Activated naive CD8-positive, alpha-beta T cell (primary cell): ENCODE data around the gene MOG.

Source experiments
- H3K27ac Mint-ChIP-seq: one replicate; pipeline ENCODE4 v1.8.0; 2021; ENCODE audit warnings: mixed read lengths
- H3K27me3 Mint-ChIP-seq: one replicate; pipeline ENCODE4 v1.8.0; 2021; ENCODE audit warnings: mixed read lengths
- H3K36me3 Mint-ChIP-seq: one replicate; pipeline ENCODE4 v1.8.0; 2021; ENCODE audit warnings: mixed read lengths
- H3K4me1 Mint-ChIP-seq: one replicate; pipeline ENCODE4 v1.8.0; 2021; ENCODE audit warnings: low read depth, mixed read lengths
- H3K4me3 Mint-ChIP-seq: one replicate; pipeline ENCODE4 v1.8.0; 2021; ENCODE audit warnings: mild to moderate bottlenecking, mixed read lengths
- H3K9me3 Mint-ChIP-seq: one replicate; pipeline ENCODE4 v1.8.0; 2021; ENCODE audit warnings: low read depth, mixed read lengths

The MOG gene

GRCh38 chr6:29680416-29680815 is 23.5 kb downstream of the MOG start:
- Mint-ChIP-seq H3K36me3 (no peaks in the 10 kb centered on the region), H3K27ac (no peak overlapping the region), H3K27me3 (no peaks in the 10 kb centered on the region), H3K9me3 (no peaks in the 10 kb centered on the region), H3K4me3 (no peak overlapping the region), H3K4me1 (peaks cover 2% of the 10 kb centered on the region)

GRCh38 chr6:29680904-29681303 is 24.0 kb downstream of the MOG start, which contains the start of gene ZFP57:
ZFP57 (minus strand) TSS chr6:29681152; CDS start chr6:29677003, 4,149 bp downstream.
- no peak within 1 kb of the TSS for H3K4me3 Mint-ChIP-seq
- no peaks in the 10 kb centered on the region for H3K27me3 Mint-ChIP-seq
- no peak within 1 kb of the TSS for H3K27ac Mint-ChIP-seq
- peaks cover 2% of the 10 kb centered on the region for H3K4me1 Mint-ChIP-seq
- H3K36me3 Mint-ChIP-seq: no peaks in the 10 kb centered on the region
- H3K9me3 Mint-ChIP-seq: no peaks in the 10 kb centered on the region

- Mint-ChIP-seq H3K36me3 (no peaks in the 10 kb centered on the region), H3K27ac (no peak overlapping the region), H3K9me3 (no peaks in the 10 kb centered on the region), H3K27me3 (no peaks in the 10 kb centered on the region), H3K4me3 (no peak overlapping the region), H3K4me1 (peaks cover 2% of the 10 kb centered on the region)
Observed at GRCh38 chr6:29681811-29682210, 24.9 kb downstream of the MOG start.

- H3K9me3 Mint-ChIP-seq: no peaks in the 10 kb centered on the region
- H3K27ac Mint-ChIP-seq: no peak overlapping the region
- no peak overlapping the region for H3K4me3 Mint-ChIP-seq
- no peaks in the 10 kb centered on the region for H3K4me1 Mint-ChIP-seq
- no peaks in the 10 kb centered on the region for H3K27me3 Mint-ChIP-seq
- H3K36me3 Mint-ChIP-seq: no peaks in the 10 kb centered on the region
Observed at GRCh38 chr6:29685718-29686326, 28.9 kb downstream of the MOG start.

- H3K9me3 Mint-ChIP-seq: peaks cover 8% of the 10 kb centered on the region
Observed at GRCh38 chr6:29694637-29695036, 37.7 kb downstream of the MOG start.

GRCh38 chr6:29696147-29697125 is 39.5 kb downstream of the MOG start:
- Mint-ChIP-seq H3K27me3 (peaks cover 6% of the 10 kb centered on the region), H3K9me3 (peaks cover 8% of the 10 kb centered on the region), H3K4me3 (no peak overlapping the region), H3K36me3 (peaks cover 7% of the 10 kb centered on the region), H3K4me1 (no peaks in the 10 kb centered on the region), H3K27ac (no peak overlapping the region)

More at GRCh38 chr6:29694637-29695036, 37.7 kb downstream of the MOG start:
- Mint-ChIP-seq H3K4me1 (no peaks in the 10 kb centered on the region), H3K27me3 (peaks cover 1% of the 10 kb centered on the region), H3K27ac (no peak overlapping the region), H3K4me3 (no peak overlapping the region), H3K36me3 (peaks cover 7% of the 10 kb centered on the region)

- Mint-ChIP-seq H3K27me3 (peaks cover 4% of the 10 kb centered on the region), H3K9me3 (no peaks in the 10 kb centered on the region), H3K36me3 (no peaks in the 10 kb centered on the region), H3K4me1 (peaks cover 25% of the 10 kb centered on the region), H3K27ac (no peak overlapping the region), H3K4me3 (no peak overlapping the region)
Observed at GRCh38 chr6:29702519-29703103, 45.7 kb downstream of the MOG start.

GRCh38 chr6:29705389-29706231 is 48.7 kb downstream of the MOG start:
- Mint-ChIP-seq H3K4me1 (peaks cover 54% of the 10 kb centered on the region), H3K27ac (no peak overlapping the region), H3K9me3 (no peaks in the 10 kb centered on the region), H3K4me3 (no peak overlapping the region), H3K27me3 (peaks cover 3% of the 10 kb centered on the region), H3K36me3 (no peaks in the 10 kb centered on the region)

GRCh38 chr6:29708432-29709179 is 51.7 kb downstream of the MOG start:
- Mint-ChIP-seq H3K36me3 (no peaks in the 10 kb centered on the region), H3K9me3 (no peaks in the 10 kb centered on the region), H3K27me3 (no peaks in the 10 kb centered on the region), H3K4me3 (peak overlapping the region; percentile 76), H3K27ac (peak overlapping the region; percentile 64), H3K4me1 (peaks cover 79% of the 10 kb centered on the region)

- Mint-ChIP-seq H3K4me3 (peak overlapping the region; percentile 76), H3K9me3 (no peaks in the 10 kb centered on the region), H3K36me3 (no peaks in the 10 kb centered on the region), H3K4me1 (peaks cover 82% of the 10 kb centered on the region), H3K27ac (peak overlapping the region; percentile 64), H3K27me3 (no peaks in the 10 kb centered on the region)
Observed at GRCh38 chr6:29709188-29709587, 52.3 kb downstream of the MOG start.

- Mint-ChIP-seq H3K9me3 (no peaks in the 10 kb centered on the region), H3K4me1 (peaks cover 87% of the 10 kb centered on the region), H3K27me3 (no peaks in the 10 kb centered on the region), H3K36me3 (no peaks in the 10 kb centered on the region), H3K4me3 (peak overlapping the region; percentile 59), H3K27ac (peak overlapping the region; percentile 66)
Observed at GRCh38 chr6:29710281-29710941, 53.5 kb downstream of the MOG start.

- H3K27me3 Mint-ChIP-seq: no peaks in the 10 kb centered on the region
- peaks cover 32% of the 10 kb centered on the region for H3K4me1 Mint-ChIP-seq
- no peak overlapping the region for H3K27ac Mint-ChIP-seq
- H3K36me3 Mint-ChIP-seq: peaks cover 11% of the 10 kb centered on the region
- no peaks in the 10 kb centered on the region for H3K9me3 Mint-ChIP-seq
- H3K4me3 Mint-ChIP-seq: no peak overlapping the region
Observed at GRCh38 chr6:29720863-29721262, 64.0 kb downstream of the MOG start.
